Lower leg skin (tissue), 4 donors: ENCODE results near the gene TMEM184C. TPM values are rescaled to one million over a fixed set of nuclear protein-coding genes. Genes with fewer than 3 reads are reported as not detected.
A peak's percentile ranks its signal among the peaks of the same experiment; 100 is the strongest.

Source experiments
- DNase-seq, 2 donors: peaks; one replicate each; pipeline ENCODE4 v3.0.0-alpha.2; 2019; ENCODE audit warnings: low spot score in 2 of 2
- H3K4me3 ChIP-seq: fragments of 200-600 bp; sonication (generic); 2 replicates; pipeline ENCODE4 v1.5.1; 2017; ENCODE audit warnings: mild to moderate bottlenecking, low read depth; ENCODE audit not compliant: poor library complexity, severe bottlenecking
- POLR2A ChIP-seq, 2 donors: fragments of 450-650 bp; IDR thresholded peaks; one replicate each; pipeline ENCODE4 v1.6.1; 2016 to 2017; ENCODE audit warnings: antibody characterized with exemption in 2 of 2, mild to moderate bottlenecking in 1 of 2, moderate library complexity in 1 of 2
- WGBS, 2 donors: methylation state at CpG; one replicate each; pipeline ENCODE4 v1.1.5; 2018; 5-methylcytosine and 5-hydroxymethylcytosine counted together
- intact Hi-C: fragments of 100-400 bp; cut with DNase I; formaldehyde crosslinking; loops from one replicate; pipeline ENCODE4 v1.15.0; 2023; ENCODE audit warnings: low total_unique reads
- total RNA-seq, 4 donors: library from RNA; depleted of rRNA; stranded (reverse); fragments of >200 nt; gene quantifications; one replicate each; pipeline ENCODE4 v1.1.0, GENCODE V29; 2016
- TF ChIP-seq, protein P1 (sequence below), 3 donors: fragments of 450-650 bp; IDR thresholded peaks; one replicate each; pipeline ENCODE4 v1.5.1; 2016; ENCODE audit warnings: antibody characterized with exemption in 3 of 3, mild to moderate bottlenecking in 3 of 3, moderate library complexity in 2 of 3

The TMEM184C gene
- total RNA-seq, 4 donors from 2014 or later, result 21.1 to 27.0 (median 25.0) TPM

DNA sequence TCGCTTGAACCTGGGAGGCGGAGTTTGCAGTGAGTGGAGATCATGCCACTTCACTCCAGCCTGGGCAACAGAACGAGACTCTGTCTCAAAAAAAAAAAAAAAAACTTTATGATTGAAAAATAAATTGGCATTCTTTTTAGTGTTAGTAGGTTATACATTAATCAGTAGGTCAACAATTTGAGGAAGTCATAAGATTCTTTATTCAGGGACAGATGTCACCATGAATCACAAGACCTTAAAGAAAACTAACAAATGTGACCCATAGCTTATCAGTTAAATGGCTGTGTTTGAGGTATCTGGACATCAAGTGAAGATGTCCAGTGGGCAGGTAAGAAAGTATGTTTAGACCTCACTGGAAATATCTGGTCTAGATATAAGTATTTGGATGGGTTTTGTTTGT, 76.0 kb downstream of the TMEM184C start:
- WGBS, 2 donors, result 83 to 85% methylated on average over 3 of the region's 3 CpGs
- H3K4me3 ChIP-seq, result no peak overlapping the region
- DNase-seq, result no peak
- TF ChIP-seq, protein P1, sequence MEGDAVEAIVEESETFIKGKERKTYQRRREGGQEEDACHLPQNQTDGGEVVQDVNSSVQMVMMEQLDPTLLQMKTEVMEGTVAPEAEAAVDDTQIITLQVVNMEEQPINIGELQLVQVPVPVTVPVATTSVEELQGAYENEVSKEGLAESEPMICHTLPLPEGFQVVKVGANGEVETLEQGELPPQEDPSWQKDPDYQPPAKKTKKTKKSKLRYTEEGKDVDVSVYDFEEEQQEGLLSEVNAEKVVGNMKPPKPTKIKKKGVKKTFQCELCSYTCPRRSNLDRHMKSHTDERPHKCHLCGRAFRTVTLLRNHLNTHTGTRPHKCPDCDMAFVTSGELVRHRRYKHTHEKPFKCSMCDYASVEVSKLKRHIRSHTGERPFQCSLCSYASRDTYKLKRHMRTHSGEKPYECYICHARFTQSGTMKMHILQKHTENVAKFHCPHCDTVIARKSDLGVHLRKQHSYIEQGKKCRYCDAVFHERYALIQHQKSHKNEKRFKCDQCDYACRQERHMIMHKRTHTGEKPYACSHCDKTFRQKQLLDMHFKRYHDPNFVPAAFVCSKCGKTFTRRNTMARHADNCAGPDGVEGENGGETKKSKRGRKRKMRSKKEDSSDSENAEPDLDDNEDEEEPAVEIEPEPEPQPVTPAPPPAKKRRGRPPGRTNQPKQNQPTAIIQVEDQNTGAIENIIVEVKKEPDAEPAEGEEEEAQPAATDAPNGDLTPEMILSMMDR (IDR thresholded peaks at IDR 0.05), result no peak
- no peak for TF ChIP-seq POLR2A (IDR thresholded peaks at IDR 0.05)
- intact Hi-C loops, result no loop called here

DNA sequence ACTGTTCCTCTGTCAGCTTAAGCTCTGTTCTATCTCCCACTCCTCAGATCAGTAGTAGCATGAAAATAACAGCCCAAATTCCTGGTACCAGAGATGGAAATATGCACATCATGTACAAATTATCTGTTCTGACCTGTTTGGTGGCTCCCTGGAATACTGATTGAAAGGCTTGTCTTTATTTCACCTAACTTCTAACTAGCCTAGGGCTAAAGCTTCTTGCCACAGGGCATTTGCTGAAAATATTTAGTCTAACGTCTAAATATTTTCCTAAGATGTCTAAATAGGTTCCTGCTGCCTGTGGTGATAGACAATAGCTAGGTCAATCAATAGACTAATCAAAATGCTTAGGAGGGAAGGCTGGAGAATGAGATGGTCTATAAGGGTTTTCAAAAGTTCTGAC, 79.7 kb downstream of the TMEM184C start:
- WGBS, 2 donors, result 24 to 33% methylated on average over 1 of the region's 1 CpG
- TF ChIP-seq POLR2A (IDR thresholded peaks at IDR 0.05), result no peak
- TF ChIP-seq, protein P1 (IDR thresholded peaks at IDR 0.05), result no peak
- H3K4me3 ChIP-seq, result no peak overlapping the region
- intact Hi-C loops, result no loop called here
- no peak for DNase-seq

GRCh38 chr4:147704846-147705245, 87.6 kb downstream of the TMEM184C start:
- no peak for DNase-seq
- H3K4me3 ChIP-seq, result no peak overlapping the region
- TF ChIP-seq, protein P1 (IDR thresholded peaks at IDR 0.05), result no peak
- no peak for TF ChIP-seq POLR2A (IDR thresholded peaks at IDR 0.05)
- intact Hi-C loops, result no loop called here
- WGBS, 2 donors, result 81 to 82% methylated on average over 1 of the region's 1 CpG

DNA sequence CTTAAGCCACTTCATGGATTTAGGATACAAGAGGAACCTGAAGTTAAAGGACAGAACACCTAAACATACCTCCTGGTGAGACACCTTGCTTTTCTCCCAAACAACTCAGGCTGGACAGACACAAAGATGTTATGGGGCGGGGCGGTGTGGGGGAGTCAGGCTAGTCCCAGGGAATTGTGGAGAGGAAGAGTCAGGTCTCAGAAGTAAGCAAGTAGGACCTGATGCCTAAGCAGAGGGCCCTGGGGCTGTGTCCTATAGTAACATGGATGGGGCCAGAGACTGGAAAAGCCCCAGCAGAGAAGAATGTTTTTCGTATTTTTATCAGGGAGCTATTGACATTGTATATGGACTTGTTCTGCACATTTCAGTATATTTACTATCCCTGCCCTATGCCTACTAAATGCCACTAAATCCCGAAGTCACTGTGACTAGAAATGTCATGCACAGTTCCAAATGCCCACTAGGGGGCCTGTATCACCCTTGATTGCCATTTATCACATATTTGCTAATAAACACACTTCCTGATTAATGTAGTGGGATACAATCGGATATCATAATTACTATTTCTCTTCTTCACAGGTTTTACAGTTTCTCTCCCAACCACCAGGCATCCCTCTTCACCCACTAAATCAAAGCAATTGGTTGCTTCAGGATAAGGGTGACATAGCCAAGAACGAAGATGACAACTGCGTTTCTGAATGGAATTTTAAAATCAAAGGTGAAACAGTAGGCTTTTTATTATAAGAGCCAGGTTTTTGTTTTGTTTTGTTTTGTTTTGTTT, 90.9 kb downstream of the TMEM184C start:
- no peak for TF ChIP-seq POLR2A (IDR thresholded peaks at IDR 0.05)
- TF ChIP-seq, protein P1 (IDR thresholded peaks at IDR 0.05), result peak in 1 of 3 donors; percentile 80
- 33 to 39% methylated on average over 7 of the region's 7 CpGs for WGBS, 2 donors
- DNase-seq, result peak in 1 of 2 donors; percentile 62
- no peak overlapping the region for H3K4me3 ChIP-seq
- intact Hi-C loops, result loop anchor here (2.0 kb wide), 1 partner anchor 159 kb away; no protein-coding TSS in a partner anchor

- no peak overlapping the region for H3K4me3 ChIP-seq
- intact Hi-C loops, result loop anchor here (2.0 kb wide), 1 partner anchor 157 kb away; no protein-coding TSS in a partner anchor
- WGBS, 2 donors, result 92 to 98% methylated on average over 5 of the region's 5 CpGs
- TF ChIP-seq, protein P1 (IDR thresholded peaks at IDR 0.05), result no peak
- no peak for TF ChIP-seq POLR2A (IDR thresholded peaks at IDR 0.05)
- DNase-seq, result no peak
These were observed 92.8 kb downstream of the TMEM184C start for GRCh38 chr4:147709999-147710398.
